Measurements from ENCODE around the gene UGGT1.

Gene UGGT1

DNA sequence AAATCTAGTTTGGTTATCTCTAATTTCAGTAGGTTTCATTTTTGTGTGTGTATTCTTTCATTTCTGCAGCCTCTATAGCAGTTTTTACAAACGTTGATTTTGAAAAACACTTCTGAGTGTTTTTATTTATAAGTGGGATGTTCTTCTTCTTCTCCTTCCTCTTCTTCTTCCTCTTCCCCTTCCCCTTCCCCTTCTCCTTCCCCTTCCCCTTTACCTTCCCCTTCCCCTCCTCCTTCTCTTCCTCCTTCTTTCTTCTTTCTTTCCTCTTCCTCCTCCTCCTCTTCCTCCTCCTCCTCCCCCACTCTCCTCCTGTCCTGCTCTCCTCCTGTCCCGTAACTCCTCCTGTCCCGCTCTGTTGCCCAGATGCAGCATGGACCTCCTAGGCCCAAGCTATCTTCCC lies 4.2 kb downstream of the UGGT1 start:
- H3K27me3 ChIP-seq (ENCODE audit: low read length): no peaks in the 10 kb centered on the region
- no peak overlapping the region for H3K4me2 ChIP-seq (ENCODE audit: low read depth, low read length, poor library complexity, severe bottlenecking)
- H3K9ac ChIP-seq (ENCODE audit: low read length): no peak overlapping the region
- H3K4me3 ChIP-seq (ENCODE audit: insufficient read depth, low read length, poor library complexity, severe bottlenecking): no peak overlapping the region
- H3K9me2 ChIP-seq (replicated peaks; ENCODE audit: insufficient read depth, low read length): no peaks in the 10 kb centered on the region
- peaks cover 89% of the 10 kb centered on the region for H3K79me2 ChIP-seq (ENCODE audit: insufficient read depth, low read length)
- H3K36me3 ChIP-seq (ENCODE audit: low read length): peaks cover 8% of the 10 kb centered on the region
- no peak overlapping the region for H3K27ac ChIP-seq (ENCODE audit: low read depth, low read length)
- TF ChIP-seq, protein P1, sequence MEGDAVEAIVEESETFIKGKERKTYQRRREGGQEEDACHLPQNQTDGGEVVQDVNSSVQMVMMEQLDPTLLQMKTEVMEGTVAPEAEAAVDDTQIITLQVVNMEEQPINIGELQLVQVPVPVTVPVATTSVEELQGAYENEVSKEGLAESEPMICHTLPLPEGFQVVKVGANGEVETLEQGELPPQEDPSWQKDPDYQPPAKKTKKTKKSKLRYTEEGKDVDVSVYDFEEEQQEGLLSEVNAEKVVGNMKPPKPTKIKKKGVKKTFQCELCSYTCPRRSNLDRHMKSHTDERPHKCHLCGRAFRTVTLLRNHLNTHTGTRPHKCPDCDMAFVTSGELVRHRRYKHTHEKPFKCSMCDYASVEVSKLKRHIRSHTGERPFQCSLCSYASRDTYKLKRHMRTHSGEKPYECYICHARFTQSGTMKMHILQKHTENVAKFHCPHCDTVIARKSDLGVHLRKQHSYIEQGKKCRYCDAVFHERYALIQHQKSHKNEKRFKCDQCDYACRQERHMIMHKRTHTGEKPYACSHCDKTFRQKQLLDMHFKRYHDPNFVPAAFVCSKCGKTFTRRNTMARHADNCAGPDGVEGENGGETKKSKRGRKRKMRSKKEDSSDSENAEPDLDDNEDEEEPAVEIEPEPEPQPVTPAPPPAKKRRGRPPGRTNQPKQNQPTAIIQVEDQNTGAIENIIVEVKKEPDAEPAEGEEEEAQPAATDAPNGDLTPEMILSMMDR (IDR thresholded peaks at IDR 0.05; ENCODE audit: insufficient read depth, low read length, poor library complexity, severe bottlenecking): no peak
- TF ChIP-seq EZH2phosphoT487 (conservative IDR thresholded peaks at IDR 0.05; ENCODE audit: low read length): no peak
- H3K9me3 ChIP-seq (ENCODE audit: insufficient read depth, low read length): no peaks in the 10 kb centered on the region
- H3F3A ChIP-seq (ENCODE audit: insufficient read depth): peaks cover 3% of the 10 kb centered on the region; the same call in 1 of the 2 replicates
- no peak overlapping the region for H2AFZ ChIP-seq (ENCODE audit: low read depth, low read length, severe bottlenecking)
- peaks cover 20% of the 10 kb centered on the region; the same call in 1 of the 2 replicates for H4K20me1 ChIP-seq (ENCODE audit: low read depth, low read length)

DNA sequence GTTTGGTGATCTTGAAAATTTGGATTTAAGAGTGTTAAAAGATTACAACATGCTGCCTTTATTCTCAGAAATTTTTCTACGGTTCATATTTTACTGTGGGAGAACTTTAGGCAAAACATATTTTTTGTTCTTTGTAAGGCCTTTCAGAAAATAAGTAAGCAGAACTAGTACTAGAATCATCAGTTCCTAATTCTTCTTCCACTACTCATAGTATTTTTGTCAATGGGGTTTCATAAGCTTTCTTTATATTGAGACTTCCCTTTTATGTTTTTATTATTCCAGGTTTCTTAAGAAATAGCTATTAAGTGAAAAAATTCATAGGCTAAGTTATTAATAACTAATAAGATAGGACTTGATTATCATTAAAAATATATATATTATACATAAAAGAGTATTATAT lies 12.4 kb downstream of the UGGT1 start:
- no peaks in the 10 kb centered on the region for H4K20me1 ChIP-seq (ENCODE audit: low read depth, low read length)
- H3K9ac ChIP-seq (ENCODE audit: low read length): no peak overlapping the region
- no peak overlapping the region for H3K4me2 ChIP-seq (ENCODE audit: low read depth, low read length, poor library complexity, severe bottlenecking)

DNA sequence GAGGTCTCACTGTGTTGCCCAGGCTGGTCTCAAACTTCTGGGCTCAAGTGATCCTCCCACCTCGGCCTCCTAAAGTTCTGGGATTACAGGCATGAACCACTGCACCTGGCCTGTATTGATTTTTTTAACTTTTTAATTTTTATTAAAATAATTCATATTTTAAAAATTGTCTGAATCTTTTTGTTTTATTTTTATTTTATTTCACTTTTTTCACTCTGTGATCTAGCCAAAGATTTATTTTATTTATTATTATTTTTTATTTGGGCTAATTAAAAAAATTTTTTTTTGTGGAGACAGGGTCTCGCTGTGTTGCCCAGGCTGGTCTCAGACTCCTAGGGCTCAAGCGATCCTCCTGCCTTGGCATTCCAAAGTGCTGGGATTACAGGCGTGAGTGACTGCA lies 14.1 kb downstream of the UGGT1 start:
- Histone ChIP-seq H3K79me2 (ENCODE audit: insufficient read depth, low read length) (peaks cover 31% of the 10 kb centered on the region), H3K36me3 (ENCODE audit: low read length) (peaks cover 30% of the 10 kb centered on the region; the same call in 1 of the 2 replicates), H4K20me1 (ENCODE audit: low read depth, low read length) (no peaks in the 10 kb centered on the region)

More for the DNA sequence above, 12.4 kb downstream of the UGGT1 start:
- Histone ChIP-seq H3K9me2 (replicated peaks; ENCODE audit: insufficient read depth, low read length) (no peaks in the 10 kb centered on the region), H3K4me3 (ENCODE audit: insufficient read depth, low read length, poor library complexity, severe bottlenecking) (no peak overlapping the region), H3K9me3 (ENCODE audit: insufficient read depth, low read length) (no peaks in the 10 kb centered on the region), H2AFZ (ENCODE audit: low read depth, low read length, severe bottlenecking) (no peak overlapping the region), H3F3A (ENCODE audit: insufficient read depth) (no peaks in the 10 kb centered on the region), H3K27me3 (ENCODE audit: low read length) (no peaks in the 10 kb centered on the region), H3K36me3 (ENCODE audit: low read length) (peaks cover 30% of the 10 kb centered on the region), H3K79me2 (ENCODE audit: insufficient read depth, low read length) (peaks cover 47% of the 10 kb centered on the region), H3K27ac (ENCODE audit: low read depth, low read length) (no peak overlapping the region)
- no peak for TF ChIP-seq EZH2phosphoT487 (conservative IDR thresholded peaks at IDR 0.05; ENCODE audit: low read length)
- TF ChIP-seq, protein P1 (IDR thresholded peaks at IDR 0.05; ENCODE audit: insufficient read depth, low read length, poor library complexity, severe bottlenecking): no peak

More for the DNA sequence above, 14.1 kb downstream of the UGGT1 start:
- Histone ChIP-seq H3K4me2 (ENCODE audit: low read depth, low read length, poor library complexity, severe bottlenecking) (no peak overlapping the region), H3K27me3 (ENCODE audit: low read length) (no peaks in the 10 kb centered on the region), H3K4me3 (ENCODE audit: insufficient read depth, low read length, poor library complexity, severe bottlenecking) (no peak overlapping the region), H3K9ac (ENCODE audit: low read length) (no peak overlapping the region), H3F3A (ENCODE audit: insufficient read depth) (no peaks in the 10 kb centered on the region), H3K9me3 (ENCODE audit: insufficient read depth, low read length) (no peaks in the 10 kb centered on the region), H3K9me2 (replicated peaks; ENCODE audit: insufficient read depth, low read length) (no peaks in the 10 kb centered on the region), H3K27ac (ENCODE audit: low read depth, low read length) (no peak overlapping the region), H2AFZ (ENCODE audit: low read depth, low read length, severe bottlenecking) (no peak overlapping the region)
- TF ChIP-seq, protein P1 (IDR thresholded peaks at IDR 0.05; ENCODE audit: insufficient read depth, low read length, poor library complexity, severe bottlenecking): no peak
- TF ChIP-seq EZH2phosphoT487 (conservative IDR thresholded peaks at IDR 0.05; ENCODE audit: low read length): no peak

All from SU-DHL-6 (cell line).